GM12878 (cell line): ENCODE results near the gene WFS1. TPM values are rescaled to one million over a fixed set of nuclear protein-coding genes. Genes with fewer than 3 reads are reported as not detected.

Experiments
- ATAC-seq: fragments of 200-7000 bp; cut with Tn5 transposase; 3 replicates; pipeline ENCODE4 v1.9.1; 2020; ENCODE audit warnings: mild to moderate bottlenecking, moderate library complexity
- BruUV-seq: library from RNA; stranded (reverse); fragments of 400-500 nt; replicated peaks from 2 replicates; lab custom pipeline; 2021; lab: Mats Ljungman, UMichigan
- CTCF ChIA-PET: fragments of 300-600 bp; sonication (Branson Sonifier 250); formaldehyde crosslinking; extraction: SDS; loops from one replicate; lab custom pipeline; 2021; ENCODE audit warnings: inconsistent platforms; lab: Yijun Ruan, JAX
- POLR2A ChIA-PET: fragments of 350-600 bp; formaldehyde crosslinking; extraction: SDS; loops from one replicate; lab custom pipeline; 2021; ENCODE audit warnings: inconsistent platforms; lab: Charles Lee
- RAD21 ChIA-PET: fragments of 300-600 bp; sonication (Branson Sonifier 250); formaldehyde crosslinking; loops from one replicate; lab custom pipeline; 2023; ENCODE audit warnings: antibody characterized with exemption; ENCODE audit not compliant: unreplicated experiment; lab: Charles Lee
- SMC1A ChIA-PET: fragments of 300-600 bp; sonication (Branson Sonifier 250); formaldehyde crosslinking; loops from one replicate; lab custom pipeline; 2023; ENCODE audit not compliant: unreplicated experiment, uncharacterized antibody; lab: Charles Lee
- DNase-seq: peaks from one replicate; pipeline ENCODE4 v3.0.0-alpha.2; 2011; ENCODE audit warnings: low read depth, low spot score
- FAIRE-seq: peaks from 3 replicates; lab custom pipeline; 2011; peaks lifted over from hg19 to GRCh38; lab: Jason Lieb, UNC
- H2AFZ ChIP-seq: 2 replicates; pipeline ENCODE4 v1.6.0; 2011; ENCODE audit warnings: low read depth, low read length, control low read depth; ENCODE audit not compliant: control insufficient read depth
- H3K27ac ChIP-seq: 2 replicates; pipeline ENCODE4 v1.5.1; 2011; ENCODE audit warnings: control low read depth; ENCODE audit not compliant: control insufficient read depth, insufficient read depth
- H3K27me3 ChIP-seq, 2 experiments: replicated peaks in 1 of 2; 2 replicates each; pipeline versions ENCODE4 v1.6.0 to v1.6.1; 2011; ENCODE audit warnings: low read length in 1 of 2; ENCODE audit not compliant: control insufficient read depth in 2 of 2, insufficient read depth in 2 of 2
- H3K36me3 ChIP-seq, 2 experiments: 2 replicates each; pipeline ENCODE4 v1.5.1; 2011; ENCODE audit warnings: low read length in 1 of 2; ENCODE audit not compliant: control insufficient read depth in 2 of 2, insufficient read depth in 2 of 2
- H3K4me1 ChIP-seq: 2 replicates; pipeline ENCODE4 v1.6.1; 2011; ENCODE audit warnings: mild to moderate bottlenecking, low read length, moderate library complexity, mixed read lengths; ENCODE audit not compliant: control insufficient read depth, insufficient read depth
- H3K4me2 ChIP-seq: 2 replicates; pipeline ENCODE4 v1.6.0; 2011; ENCODE audit warnings: control low read depth; ENCODE audit not compliant: control insufficient read depth, insufficient read depth
- H3K4me3 ChIP-seq: fragments of 200-600 bp; sonication (generic); 2 replicates; pipeline ENCODE4 v1.5.1; 2016
- H3K79me2 ChIP-seq: 2 replicates; pipeline ENCODE4 v1.6.0; 2011; ENCODE audit warnings: low read length; ENCODE audit not compliant: control insufficient read depth, insufficient read depth
- H3K9ac ChIP-seq: 2 replicates; pipeline ENCODE4 v1.8.0; 2011; ENCODE audit warnings: low read length, control low read depth, mixed read lengths; ENCODE audit not compliant: control insufficient read depth, insufficient read depth
- H3K9me3 ChIP-seq: replicated peaks from 3 replicates; pipeline ENCODE4 v1.5.1; 2011; ENCODE audit warnings: mild to moderate bottlenecking, low read length; ENCODE audit not compliant: control insufficient read depth, insufficient read depth
- H4K20me1 ChIP-seq: 2 replicates; pipeline ENCODE4 v1.6.0; 2011; ENCODE audit not compliant: control insufficient read depth, insufficient read depth
- CEBPB ChIP-seq, 2 experiments: fragments of 150-350 bp in 1 of 2; IDR thresholded peaks; 2 replicates each; pipeline ENCODE4 v1.6.1; 2012 to 2014; ENCODE audit warnings: low read depth in 2 of 2, low read length in 2 of 2, borderline replicate concordance in 1 of 2, inconsistent platforms in 1 of 2
- FOS ChIP-seq: IDR thresholded peaks from 3 replicates; pipeline ENCODE4 v1.6.1; 2011; ENCODE audit warnings: borderline replicate concordance; ENCODE audit not compliant: insufficient read length; ENCODE audit errors: extremely low read depth
- HDAC2 ChIP-seq: fragments of 200-600 bp; sonication (generic); IDR thresholded peaks from 2 replicates; pipeline ENCODE4 v1.6.1; 2017
- HDAC6 ChIP-seq: fragments of 200-600 bp; sonication (generic); IDR thresholded peaks from one replicate; pipeline ENCODE4 v1.8.0; 2017; ENCODE audit warnings: antibody characterized with exemption; ENCODE audit not compliant: unreplicated experiment
- HDGF ChIP-seq: fragments of 450-650 bp; IDR thresholded peaks from 2 replicates; pipeline ENCODE4 v1.6.1; 2016; ENCODE audit warnings: antibody characterized with exemption
- KAT2A ChIP-seq: conservative IDR thresholded peaks from 2 replicates; pipeline ENCODE4 v1.6.1; 2011; ENCODE audit warnings: low read depth, low read length; ENCODE audit not compliant: control insufficient read depth
- KDM1A ChIP-seq: fragments of 200-600 bp; sonication (generic); IDR thresholded peaks from 2 replicates; pipeline ENCODE4 v1.6.1; 2016; ENCODE audit warnings: borderline replicate concordance
- NFIC ChIP-seq: IDR thresholded peaks from 2 replicates; pipeline ENCODE4 v1.6.1; 2012; ENCODE audit warnings: low read depth, mild to moderate bottlenecking, inconsistent platforms, low read length, moderate library complexity
- NFXL1 ChIP-seq: fragments of 450-650 bp; IDR thresholded peaks from 2 replicates; pipeline ENCODE4 v1.6.1; 2017; ENCODE audit warnings: antibody characterized with exemption, mild to moderate bottlenecking, borderline replicate concordance
- NFYB ChIP-seq: IDR thresholded peaks from 2 replicates; pipeline ENCODE4 v1.6.1; 2011; ENCODE audit warnings: low read depth, mild to moderate bottlenecking, low read length, improper control_type of control experiment, moderate library complexity; ENCODE audit not compliant: insufficient read depth
- RB1 ChIP-seq: fragments of 450-650 bp; formaldehyde crosslinking; IDR thresholded peaks from 2 replicates; pipeline ENCODE4 v1.6.1; 2017; ENCODE audit warnings: mild to moderate bottlenecking, borderline replicate concordance
- RBBP5 ChIP-seq: fragments of 200-600 bp; sonication (generic); conservative IDR thresholded peaks from 2 replicates; pipeline ENCODE4 v1.6.1; 2016
- SREBF1 ChIP-seq: IDR thresholded peaks from 2 replicates; pipeline ENCODE4 v1.6.1; 2012; ENCODE audit warnings: mild to moderate bottlenecking, low read length
- TCF12 ChIP-seq: IDR thresholded peaks from 2 replicates; pipeline ENCODE4 v1.6.1; 2011; ENCODE audit warnings: low read depth, mild to moderate bottlenecking, low read length
- ZNF207 ChIP-seq: fragments of 450-650 bp; IDR thresholded peaks from 2 replicates; pipeline ENCODE4 v1.6.1; 2014; ENCODE audit warnings: antibody characterized with exemption, mild to moderate bottlenecking, borderline replicate concordance
- WGBS: methylation state at CpG from one replicate; pipeline ENCODE4 v1.1.6; 2016; ENCODE audit warnings: low lambda C conversion rate; ENCODE audit not compliant: insufficient replicate concordance, insufficient coverage; ENCODE audit errors: missing lambda C conversion rate; 5-methylcytosine and 5-hydroxymethylcytosine counted together
- in situ Hi-C: fragments of 300-500 bp; cut with MboI; formaldehyde crosslinking; loops from 9 replicates; pipeline ENCODE4 v1.14.3; 2018; ENCODE audit warnings: mixed read lengths
- intact Hi-C: fragments of 100-400 bp; cut with micrococcal nuclease; formaldehyde crosslinking; loops from one replicate; pipeline ENCODE4 v1.14.2; 2022; ENCODE audit not compliant: unreplicated experiment
- polyA plus RNA-seq, 11 experiments: library from polyadenylated mRNA; depleted of rRNA in 4 of 11; unstranded in 6 of 11; stranded (reverse) in 5 of 11; fragments of >200 nt; fragmentation: Nextera tagmentation in 4 of 11; fragmentation: Illumina TruSeq in 1 of 11; extraction: Ambion mirVana in 4 of 11; extraction: Trizol in 1 of 11; gene quantifications; 1 replicate in 1 of 11; 2 replicates in 10 of 11; pipeline versions ENCODE4 v1.2.1 to v1.2.3, GENCODE V29; 2011 to 2016; ENCODE audit warnings: inconsistent platforms in 2 of 11, missing spikeins in 2 of 11, low read depth in 1 of 11
- total RNA-seq, 4 experiments: library from RNA; depleted of rRNA in 3 of 4; stranded (reverse); fragments of >200 nt in 3 of 4; fragmentation: Illumina TruSeq in 1 of 4; extraction: Trizol in 1 of 4; gene quantifications; 2 replicates each; pipeline versions ENCODE4 v1.2.1 to v1.2.3, GENCODE V29; 2013 to 2021
- TF ChIP-seq, protein P1 (sequence below): fragments of 450-650 bp; formaldehyde crosslinking; IDR thresholded peaks from 2 replicates; pipeline ENCODE4 v1.4.0; 2020; ENCODE audit warnings: mild to moderate bottlenecking, moderate library complexity
- TF ChIP-seq, protein P2 (sequence below): IDR thresholded peaks from 2 replicates; pipeline ENCODE4 v1.6.1; 2011; ENCODE audit warnings: low read depth, low read length, improper control_type of control experiment, borderline replicate concordance
- TF ChIP-seq, protein P3 (sequence below): fragments of 150-350 bp; IDR thresholded peaks from 2 replicates; pipeline ENCODE4 v1.6.1; 2016; ENCODE audit warnings: low read depth, low read length

WFS1 gene
- total and polyA plus RNA-seq, 10 of the 15 experiments (the other 5 are each of a cell fraction or from before 2014, with no cell fraction given): 0.31 to 4.7 (median 2.0) TPM

DNA sequence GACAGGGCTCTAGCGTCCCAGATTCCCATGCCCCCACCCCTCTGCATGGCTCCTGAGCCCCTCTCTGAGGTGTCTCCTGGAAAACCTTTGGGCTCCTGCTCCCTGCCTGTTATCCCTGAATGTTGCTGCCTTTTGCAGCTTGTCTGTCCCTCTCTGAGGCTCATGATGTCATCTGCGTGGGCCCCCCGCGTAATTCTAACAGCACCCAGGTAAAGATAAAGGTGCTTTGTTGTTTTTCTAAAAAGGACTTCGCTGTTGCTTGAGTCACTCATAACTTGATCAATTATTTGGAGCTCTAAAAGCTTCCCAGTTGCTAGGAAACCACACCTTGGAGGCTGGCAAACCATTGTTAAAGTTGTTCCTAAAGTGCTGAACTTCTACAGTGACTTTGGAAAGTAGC, 36.6 kb downstream of the WFS1 start:
- no peaks in the 10 kb centered on the region for H3K4me1 ChIP-seq
- SMC1A ChIA-PET: interaction anchor here (1.2 to 1.4 kb wide), 2 partner anchors 10 to 56 kb away, joined by 3 to 5 read pairs; no protein-coding TSS in a partner anchor
- TF ChIP-seq, protein P1, sequence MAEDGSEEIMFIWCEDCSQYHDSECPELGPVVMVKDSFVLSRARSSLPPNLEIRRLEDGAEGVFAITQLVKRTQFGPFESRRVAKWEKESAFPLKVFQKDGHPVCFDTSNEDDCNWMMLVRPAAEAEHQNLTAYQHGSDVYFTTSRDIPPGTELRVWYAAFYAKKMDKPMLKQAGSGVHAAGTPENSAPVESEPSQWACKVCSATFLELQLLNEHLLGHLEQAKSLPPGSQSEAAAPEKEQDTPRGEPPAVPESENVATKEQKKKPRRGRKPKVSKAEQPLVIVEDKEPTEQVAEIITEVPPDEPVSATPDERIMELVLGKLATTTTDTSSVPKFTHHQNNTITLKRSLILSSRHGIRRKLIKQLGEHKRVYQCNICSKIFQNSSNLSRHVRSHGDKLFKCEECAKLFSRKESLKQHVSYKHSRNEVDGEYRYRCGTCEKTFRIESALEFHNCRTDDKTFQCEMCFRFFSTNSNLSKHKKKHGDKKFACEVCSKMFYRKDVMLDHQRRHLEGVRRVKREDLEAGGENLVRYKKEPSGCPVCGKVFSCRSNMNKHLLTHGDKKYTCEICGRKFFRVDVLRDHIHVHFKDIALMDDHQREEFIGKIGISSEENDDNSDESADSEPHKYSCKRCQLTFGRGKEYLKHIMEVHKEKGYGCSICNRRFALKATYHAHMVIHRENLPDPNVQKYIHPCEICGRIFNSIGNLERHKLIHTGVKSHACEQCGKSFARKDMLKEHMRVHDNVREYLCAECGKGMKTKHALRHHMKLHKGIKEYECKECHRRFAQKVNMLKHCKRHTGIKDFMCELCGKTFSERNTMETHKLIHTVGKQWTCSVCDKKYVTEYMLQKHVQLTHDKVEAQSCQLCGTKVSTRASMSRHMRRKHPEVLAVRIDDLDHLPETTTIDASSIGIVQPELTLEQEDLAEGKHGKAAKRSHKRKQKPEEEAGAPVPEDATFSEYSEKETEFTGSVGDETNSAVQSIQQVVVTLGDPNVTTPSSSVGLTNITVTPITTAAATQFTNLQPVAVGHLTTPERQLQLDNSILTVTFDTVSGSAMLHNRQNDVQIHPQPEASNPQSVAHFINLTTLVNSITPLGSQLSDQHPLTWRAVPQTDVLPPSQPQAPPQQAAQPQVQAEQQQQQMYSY: no peak
- no peak for TF ChIP-seq NFYB
- no peak for TF ChIP-seq HDAC2
- TF ChIP-seq HDGF: no peak
- TF ChIP-seq ZNF207: no peak
- no peak for TF ChIP-seq RB1
- no peak for TF ChIP-seq RBBP5
- TF ChIP-seq NFIC: no peak
- no peak for TF ChIP-seq SREBF1
- TF ChIP-seq NFXL1: no peak
- no peak for TF ChIP-seq KAT2A
- TF ChIP-seq KDM1A: no peak
- no peak for TF ChIP-seq HDAC6
- TF ChIP-seq, protein P2, sequence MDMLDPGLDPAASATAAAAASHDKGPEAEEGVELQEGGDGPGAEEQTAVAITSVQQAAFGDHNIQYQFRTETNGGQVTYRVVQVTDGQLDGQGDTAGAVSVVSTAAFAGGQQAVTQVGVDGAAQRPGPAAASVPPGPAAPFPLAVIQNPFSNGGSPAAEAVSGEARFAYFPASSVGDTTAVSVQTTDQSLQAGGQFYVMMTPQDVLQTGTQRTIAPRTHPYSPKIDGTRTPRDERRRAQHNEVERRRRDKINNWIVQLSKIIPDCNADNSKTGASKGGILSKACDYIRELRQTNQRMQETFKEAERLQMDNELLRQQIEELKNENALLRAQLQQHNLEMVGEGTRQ: no peak
- no peak for TF ChIP-seq TCF12
- TF ChIP-seq FOS: no peak
- TF ChIP-seq CEBPB (IDR thresholded peaks at IDR 0.05; ENCODE audit: borderline replicate concordance in 1 of 2, low read depth in 2 of 2, low read length in 2 of 2): no peak
- TF ChIP-seq, protein P3, sequence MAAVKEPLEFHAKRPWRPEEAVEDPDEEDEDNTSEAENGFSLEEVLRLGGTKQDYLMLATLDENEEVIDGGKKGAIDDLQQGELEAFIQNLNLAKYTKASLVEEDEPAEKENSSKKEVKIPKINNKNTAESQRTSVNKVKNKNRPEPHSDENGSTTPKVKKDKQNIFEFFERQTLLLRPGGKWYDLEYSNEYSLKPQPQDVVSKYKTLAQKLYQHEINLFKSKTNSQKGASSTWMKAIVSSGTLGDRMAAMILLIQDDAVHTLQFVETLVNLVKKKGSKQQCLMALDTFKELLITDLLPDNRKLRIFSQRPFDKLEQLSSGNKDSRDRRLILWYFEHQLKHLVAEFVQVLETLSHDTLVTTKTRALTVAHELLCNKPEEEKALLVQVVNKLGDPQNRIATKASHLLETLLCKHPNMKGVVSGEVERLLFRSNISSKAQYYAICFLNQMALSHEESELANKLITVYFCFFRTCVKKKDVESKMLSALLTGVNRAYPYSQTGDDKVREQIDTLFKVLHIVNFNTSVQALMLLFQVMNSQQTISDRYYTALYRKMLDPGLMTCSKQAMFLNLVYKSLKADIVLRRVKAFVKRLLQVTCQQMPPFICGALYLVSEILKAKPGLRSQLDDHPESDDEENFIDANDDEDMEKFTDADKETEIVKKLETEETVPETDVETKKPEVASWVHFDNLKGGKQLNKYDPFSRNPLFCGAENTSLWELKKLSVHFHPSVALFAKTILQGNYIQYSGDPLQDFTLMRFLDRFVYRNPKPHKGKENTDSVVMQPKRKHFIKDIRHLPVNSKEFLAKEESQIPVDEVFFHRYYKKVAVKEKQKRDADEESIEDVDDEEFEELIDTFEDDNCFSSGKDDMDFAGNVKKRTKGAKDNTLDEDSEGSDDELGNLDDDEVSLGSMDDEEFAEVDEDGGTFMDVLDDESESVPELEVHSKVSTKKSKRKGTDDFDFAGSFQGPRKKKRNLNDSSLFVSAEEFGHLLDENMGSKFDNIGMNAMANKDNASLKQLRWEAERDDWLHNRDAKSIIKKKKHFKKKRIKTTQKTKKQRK: no peak

More for the DNA sequence above, 36.6 kb downstream of the WFS1 start:
- Histone ChIP-seq H3K27me3 (peaks cover 0 to 4% of the 10 kb centered on the region in 2 experiments; a peak in 2 of 4 replicates), H3K4me2 (no peak overlapping the region), H3K9ac (no peak overlapping the region), H4K20me1 (no peaks in the 10 kb centered on the region), H3K36me3 (no peaks in the 10 kb centered on the region), H3K27ac (no peak overlapping the region), H3K4me3 (no peak overlapping the region), H3K9me3 (peaks cover 2% of the 10 kb centered on the region; the same call in 2 of the 3 replicates), H2AFZ (no peak overlapping the region), H3K79me2 (no peaks in the 10 kb centered on the region)
- ATAC-seq (no peak), FAIRE-seq (no peak), DNase-seq (no peak)
- CTCF ChIA-PET: interaction anchor here (1.3 kb wide), 2 partner anchors 26 to 55 kb away, joined by 4 to 6 read pairs; no protein-coding TSS in a partner anchor
- POLR2A ChIA-PET: no interaction called here
- intact Hi-C loops (no loop called here), in situ Hi-C loops (no loop called here)
- RAD21 ChIA-PET: no interaction called here
- no TSS peak for BruUV-seq
- 28% methylated on average over 5 of the region's 5 CpGs for WGBS
